Neutrophil (primary cell): Measurements from ENCODE around the gene ECM1.

Source experiments
- H3K27ac ChIP-seq: fragments of 200-600 bp; sonication (generic); 2 replicates; pipeline ENCODE4 v1.5.1; 2016; ENCODE audit warnings: mild to moderate bottlenecking, moderate library complexity
- H3K27me3 ChIP-seq: fragments of 200-600 bp; sonication (generic); 2 replicates; pipeline ENCODE4 v1.6.0; 2016; ENCODE audit warnings: mild to moderate bottlenecking
- H3K36me3 ChIP-seq: fragments of 200-600 bp; sonication (generic); 2 replicates; pipeline ENCODE4 v1.5.1; 2017
- H3K4me1 ChIP-seq, 2 experiments: fragments of 200-600 bp in 1 of 2; sonication (generic) in 1 of 2; 1 replicate in 1 of 2; 2 replicates in 1 of 2; pipeline versions ENCODE4 v1.5.1 to v1.6.1; 2013 to 2016; ENCODE audit warnings: low read depth in 1 of 2, low read length in 1 of 2, mild to moderate bottlenecking in 1 of 2, moderate library complexity in 1 of 2; ENCODE audit not compliant: control insufficient read depth in 1 of 2, insufficient read depth in 1 of 2
- H3K4me3 ChIP-seq, 2 experiments: fragments of 200-600 bp in 1 of 2; sonication (generic) in 1 of 2; 1 replicate in 1 of 2; 2 replicates in 1 of 2; pipeline ENCODE4 v1.5.1; 2013 to 2016; ENCODE audit warnings: low read depth in 1 of 2, low read length in 1 of 2, mild to moderate bottlenecking in 1 of 2, moderate library complexity in 1 of 2
- H3K9me3 ChIP-seq: fragments of 200-600 bp; sonication (generic); 2 replicates; pipeline ENCODE4 v1.5.1; 2016
- CTCF ChIP-seq: fragments of 200-600 bp; sonication (generic); IDR thresholded peaks from 2 replicates; pipeline ENCODE4 v1.5.1; 2016; ENCODE audit warnings: antibody characterized with exemption

ECM1 gene

GRCh38 chr1:150557065-150557600 is 49.2 kb downstream of the ECM1 start:
- Histone ChIP-seq H3K9me3 (no peaks in the 10 kb centered on the region), H3K36me3 (peaks cover 76% of the 10 kb centered on the region), H3K4me1 (peaks cover 60 to 61% of the 10 kb centered on the region in 2 experiments), H3K27ac (no peak overlapping the region), H3K27me3 (no peaks in the 10 kb centered on the region), H3K4me3 (no peak overlapping the region)
- TF ChIP-seq CTCF, result no peak

- Histone ChIP-seq H3K27me3 (no peaks in the 10 kb centered on the region), H3K4me3 (no peak overlapping the region), H3K9me3 (no peaks in the 10 kb centered on the region), H3K4me1 (peaks cover 60 to 61% of the 10 kb centered on the region in 2 experiments), H3K36me3 (peaks cover 83% of the 10 kb centered on the region), H3K27ac (peak overlapping the region; percentile 32)
- TF ChIP-seq CTCF, result no peak
Measured at GRCh38 chr1:150557813-150558212, 49.9 kb downstream of the ECM1 start.

GRCh38 chr1:150558303-150558704 is 50.4 kb downstream of the ECM1 start:
- peak overlapping the region; percentile 32 for H3K27ac ChIP-seq
- H3K36me3 ChIP-seq, result peaks cover 88% of the 10 kb centered on the region
- H3K9me3 ChIP-seq, result no peaks in the 10 kb centered on the region
- H3K27me3 ChIP-seq, result no peaks in the 10 kb centered on the region
- peaks cover 60 to 61% of the 10 kb centered on the region in 2 experiments for H3K4me1 ChIP-seq
- TF ChIP-seq CTCF, result no peak
- H3K4me3 ChIP-seq, result no peak overlapping the region

- H3K27ac ChIP-seq, result peak overlapping the region; percentile 99
Measured at GRCh38 chr1:150558761-150559655, 51.1 kb downstream of the ECM1 start.

GRCh38 chr1:150559656-150560010 is 51.7 kb downstream of the ECM1 start:
- no peaks in the 10 kb centered on the region for H3K27me3 ChIP-seq
- peaks cover 61 to 62% of the 10 kb centered on the region in 2 experiments for H3K4me1 ChIP-seq
- H3K4me3 ChIP-seq, result peak overlapping the region; percentile 85 to 97
- TF ChIP-seq CTCF, result no peak
- peak overlapping the region; percentile 99 for H3K27ac ChIP-seq
- no peaks in the 10 kb centered on the region for H3K9me3 ChIP-seq
- H3K36me3 ChIP-seq, result peaks cover 91% of the 10 kb centered on the region

More at GRCh38 chr1:150558761-150559655, 51.1 kb downstream of the ECM1 start:
- no peaks in the 10 kb centered on the region for H3K27me3 ChIP-seq
- no peak for TF ChIP-seq CTCF
- H3K36me3 ChIP-seq, result peaks cover 92% of the 10 kb centered on the region
- no peaks in the 10 kb centered on the region for H3K9me3 ChIP-seq
- peaks cover 60 to 61% of the 10 kb centered on the region in 2 experiments for H3K4me1 ChIP-seq
- peak overlapping the region; percentile 85 to 97 for H3K4me3 ChIP-seq
